HepG2 (cell line): ENCODE data around the gene PDLIM7. TPM values are rescaled to one million over a fixed set of nuclear protein-coding genes. Genes with fewer than 3 reads are reported as not detected.

ENCODE experiments used
- GFI1 ChIP-seq: sonication (generic); formaldehyde crosslinking; IDR thresholded peaks from 2 replicates; pipeline ENCODE4 v1.5.0; 2020; ENCODE audit warnings: missing genetic modification reagents, mild to moderate bottlenecking, borderline replicate concordance
- HMG20A ChIP-seq: IDR thresholded peaks from 2 replicates; pipeline ENCODE4 v1.6.1; 2016; ENCODE audit warnings: borderline replicate concordance
- MEIS1 ChIP-seq: sonication (generic); formaldehyde crosslinking; IDR thresholded peaks from 2 replicates; pipeline ENCODE4 v1.9.0; 2021; ENCODE audit warnings: mild to moderate bottlenecking, missing genetic modification reagents, moderate library complexity, borderline replicate concordance
- REPIN1 ChIP-seq: sonication (generic); formaldehyde crosslinking; IDR thresholded peaks from 2 replicates; pipeline ENCODE4 v1.8.0; 2022; ENCODE audit warnings: missing genetic modification reagents, low read depth, mild to moderate bottlenecking, borderline replicate concordance
- RXRB ChIP-seq: IDR thresholded peaks from 2 replicates; pipeline ENCODE4 v1.6.1; 2016; ENCODE audit warnings: borderline replicate concordance, missing genetic modification reagents, missing compliant biosample characterization
- SKIL ChIP-seq: sonication (generic); formaldehyde crosslinking; IDR thresholded peaks from 2 replicates; pipeline ENCODE4 v1.8.0; 2022; ENCODE audit warnings: missing genetic modification reagents, mild to moderate bottlenecking, moderate library complexity, borderline replicate concordance
- STAT6 ChIP-seq: sonication (generic); formaldehyde crosslinking; IDR thresholded peaks from 2 replicates; pipeline ENCODE4 v1.4.0; 2020; ENCODE audit warnings: missing genetic modification reagents, mild to moderate bottlenecking, borderline replicate concordance
- TGIF2 ChIP-seq: IDR thresholded peaks from 2 replicates; pipeline ENCODE4 v1.6.1; 2016; ENCODE audit warnings: control low read depth, missing compliant biosample characterization
- THAP11 ChIP-seq: IDR thresholded peaks from 2 replicates; pipeline ENCODE4 v1.6.1; 2016; ENCODE audit warnings: missing biosample characterization, missing genetic modification reagents
- ZNF143 ChIP-seq: sonication (generic); formaldehyde crosslinking; IDR thresholded peaks from 2 replicates; pipeline ENCODE4 v1.4.0; 2020; ENCODE audit warnings: missing genetic modification reagents
- ZNF224 ChIP-seq: sonication (generic); formaldehyde crosslinking; IDR thresholded peaks from 2 replicates; pipeline ENCODE4 v1.5.0; 2020; ENCODE audit warnings: mild to moderate bottlenecking, missing genetic modification reagents
- ZNF577 ChIP-seq: sonication (generic); formaldehyde crosslinking; IDR thresholded peaks from 2 replicates; pipeline ENCODE4 v1.4.0; 2020; ENCODE audit warnings: mild to moderate bottlenecking, low read depth, missing genetic modification reagents, borderline replicate concordance
- ZNF784 ChIP-seq: sonication (generic); formaldehyde crosslinking; IDR thresholded peaks from 2 replicates; pipeline ENCODE4 v1.5.1; 2020; ENCODE audit warnings: missing genetic modification reagents, mild to moderate bottlenecking, borderline replicate concordance
- polyA plus RNA-seq, 8 experiments: library from polyadenylated mRNA; depleted of rRNA in 3 of 8; stranded (reverse) in 7 of 8; unstranded in 1 of 8; fragments of >200 nt; fragmentation: Illumina TruSeq in 4 of 8; extraction: Trizol in 4 of 8; gene quantifications; 2 replicates each; pipeline versions ENCODE4 v1.2.1 to v1.2.3, GENCODE V29; 2011 to 2016; ENCODE audit warnings: low read depth in 4 of 8, missing spikeins in 1 of 8, mixed read lengths in 1 of 8; ENCODE audit not compliant: insufficient read depth in 1 of 8
- total RNA-seq, 5 experiments: library from RNA; depleted of rRNA; stranded (reverse); fragments of >200 nt; fragmentation: Illumina TruSeq; extraction: Trizol; gene quantifications; 2 replicates each; pipeline ENCODE4 v1.2.3, GENCODE V29; 2016; ENCODE audit warnings: low read depth in 1 of 5
- TF ChIP-seq, protein P1 (sequence below): sonication (generic); formaldehyde crosslinking; IDR thresholded peaks from 2 replicates; pipeline ENCODE4 v1.5.0; 2020; ENCODE audit warnings: mild to moderate bottlenecking, missing genetic modification reagents, borderline replicate concordance
- TF ChIP-seq, protein P2 (sequence below): IDR thresholded peaks from 2 replicates; pipeline ENCODE4 v1.6.1; 2016; ENCODE audit warnings: mild to moderate bottlenecking
- TF ChIP-seq, protein P3 (sequence below): sonication (generic); formaldehyde crosslinking; IDR thresholded peaks from 2 replicates; pipeline ENCODE4 v1.8.1; 2023; ENCODE audit warnings: mild to moderate bottlenecking, missing genetic modification reagents

Gene PDLIM7
- total and polyA plus RNA-seq, 2 of the 13 experiments (the other 11 are each of a cell fraction or from before 2014, with no cell fraction given), result 21.1 to 31.3 TPM

DNA sequence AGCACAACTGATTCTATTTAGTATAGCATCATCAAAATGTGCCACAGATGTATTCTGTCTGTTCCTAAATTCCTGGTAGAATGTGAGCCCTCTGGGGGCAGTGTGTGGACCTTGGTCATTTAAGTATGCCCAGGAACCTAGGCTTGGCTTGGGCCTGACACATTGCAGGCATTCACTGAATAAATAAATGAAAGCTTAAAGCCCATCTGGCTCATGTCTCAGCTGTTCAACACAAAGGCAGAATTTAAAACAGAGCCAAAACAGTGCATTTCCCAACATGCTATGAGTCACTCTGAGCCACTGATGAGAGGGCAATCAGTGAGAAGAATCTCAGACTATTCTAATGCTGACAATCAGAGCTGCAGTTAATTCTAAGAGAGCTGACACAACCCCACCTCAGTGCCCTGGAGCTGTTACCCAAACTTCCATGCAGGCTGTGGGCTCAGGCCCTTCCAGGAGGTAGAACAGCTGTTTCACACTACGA, 48.9 kb upstream of the PDLIM7 start (continued):
- TF ChIP-seq RXRB (CRISPR knock-in tag), result 0 out of 2 replicates have a peak, but pooled peaks have one; percentile 28
- TF ChIP-seq STAT6 (CRISPR knock-in tag), result no peak
- TF ChIP-seq TGIF2 (CRISPR knock-in tag), result 0 out of 2 replicates have a peak, but pooled peaks have one; percentile 24
- no peak for TF ChIP-seq ZNF224
- no peak for TF ChIP-seq REPIN1
- TF ChIP-seq SKIL (CRISPR knock-in tag), result no peak
- TF ChIP-seq MEIS1 (CRISPR knock-in tag), result 0 out of 2 replicates have a peak, but pooled peaks have one; percentile 28
- TF ChIP-seq HMG20A, result no peak
- no peak for TF ChIP-seq ZNF784 (CRISPR knock-in tag)
- TF ChIP-seq, protein P1, sequence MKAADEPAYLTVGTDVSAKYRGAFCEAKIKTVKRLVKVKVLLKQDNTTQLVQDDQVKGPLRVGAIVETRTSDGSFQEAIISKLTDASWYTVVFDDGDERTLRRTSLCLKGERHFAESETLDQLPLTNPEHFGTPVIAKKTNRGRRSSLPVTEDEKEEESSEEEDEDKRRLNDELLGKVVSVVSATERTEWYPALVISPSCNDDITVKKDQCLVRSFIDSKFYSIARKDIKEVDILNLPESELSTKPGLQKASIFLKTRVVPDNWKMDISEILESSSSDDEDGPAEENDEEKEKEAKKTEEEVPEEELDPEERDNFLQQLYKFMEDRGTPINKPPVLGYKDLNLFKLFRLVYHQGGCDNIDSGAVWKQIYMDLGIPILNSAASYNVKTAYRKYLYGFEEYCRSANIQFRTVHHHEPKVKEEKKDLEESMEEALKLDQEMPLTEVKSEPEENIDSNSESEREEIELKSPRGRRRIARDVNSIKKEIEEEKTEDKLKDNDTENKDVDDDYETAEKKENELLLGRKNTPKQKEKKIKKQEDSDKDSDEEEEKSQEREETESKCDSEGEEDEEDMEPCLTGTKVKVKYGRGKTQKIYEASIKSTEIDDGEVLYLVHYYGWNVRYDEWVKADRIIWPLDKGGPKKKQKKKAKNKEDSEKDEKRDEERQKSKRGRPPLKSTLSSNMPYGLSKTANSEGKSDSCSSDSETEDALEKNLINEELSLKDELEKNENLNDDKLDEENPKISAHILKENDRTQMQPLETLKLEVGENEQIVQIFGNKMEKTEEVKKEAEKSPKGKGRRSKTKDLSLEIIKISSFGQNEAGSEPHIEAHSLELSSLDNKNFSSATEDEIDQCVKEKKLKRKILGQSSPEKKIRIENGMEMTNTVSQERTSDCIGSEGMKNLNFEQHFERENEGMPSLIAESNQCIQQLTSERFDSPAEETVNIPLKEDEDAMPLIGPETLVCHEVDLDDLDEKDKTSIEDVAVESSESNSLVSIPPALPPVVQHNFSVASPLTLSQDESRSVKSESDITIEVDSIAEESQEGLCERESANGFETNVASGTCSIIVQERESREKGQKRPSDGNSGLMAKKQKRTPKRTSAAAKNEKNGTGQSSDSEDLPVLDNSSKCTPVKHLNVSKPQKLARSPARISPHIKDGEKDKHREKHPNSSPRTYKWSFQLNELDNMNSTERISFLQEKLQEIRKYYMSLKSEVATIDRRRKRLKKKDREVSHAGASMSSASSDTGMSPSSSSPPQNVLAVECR (CRISPR knock-in tag), result peak; percentile 36; the same call in 1 of the 2 replicates
- no peak for TF ChIP-seq ZNF577 (CRISPR knock-in tag)
- TF ChIP-seq GFI1 (CRISPR knock-in tag), result peak; percentile 63
- TF ChIP-seq THAP11 (CRISPR knock-in tag), result peak; percentile 42
- TF ChIP-seq, protein P2, sequence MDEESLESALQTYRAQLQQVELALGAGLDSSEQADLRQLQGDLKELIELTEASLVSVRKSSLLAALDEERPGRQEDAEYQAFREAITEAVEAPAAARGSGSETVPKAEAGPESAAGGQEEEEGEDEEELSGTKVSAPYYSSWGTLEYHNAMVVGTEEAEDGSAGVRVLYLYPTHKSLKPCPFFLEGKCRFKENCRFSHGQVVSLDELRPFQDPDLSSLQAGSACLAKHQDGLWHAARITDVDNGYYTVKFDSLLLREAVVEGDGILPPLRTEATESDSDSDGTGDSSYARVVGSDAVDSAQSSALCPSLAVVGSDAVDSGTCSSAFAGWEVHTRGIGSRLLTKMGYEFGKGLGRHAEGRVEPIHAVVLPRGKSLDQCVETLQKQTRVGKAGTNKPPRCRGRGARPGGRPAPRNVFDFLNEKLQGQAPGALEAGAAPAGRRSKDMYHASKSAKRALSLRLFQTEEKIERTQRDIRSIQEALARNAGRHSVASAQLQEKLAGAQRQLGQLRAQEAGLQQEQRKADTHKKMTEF (CRISPR knock-in tag), result peak; percentile 54
- TF ChIP-seq ZNF143 (CRISPR knock-in tag), result no peak
- TF ChIP-seq, protein P3, sequence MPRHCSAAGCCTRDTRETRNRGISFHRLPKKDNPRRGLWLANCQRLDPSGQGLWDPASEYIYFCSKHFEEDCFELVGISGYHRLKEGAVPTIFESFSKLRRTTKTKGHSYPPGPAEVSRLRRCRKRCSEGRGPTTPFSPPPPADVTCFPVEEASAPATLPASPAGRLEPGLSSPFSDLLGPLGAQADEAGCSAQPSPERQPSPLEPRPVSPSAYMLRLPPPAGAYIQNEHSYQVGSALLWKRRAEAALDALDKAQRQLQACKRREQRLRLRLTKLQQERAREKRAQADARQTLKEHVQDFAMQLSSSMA (CRISPR knock-in tag), result no peak
